Muscle layer of colon (tissue), 2 donors: Measurements from ENCODE around the gene RPP21.

Experiments used
- H3K27ac ChIP-seq: one replicate; pipeline ENCODE4 v1.7.0; 2013; ENCODE audit warnings: low read depth, mild to moderate bottlenecking, low read length, moderate library complexity
- H3K27me3 ChIP-seq, 2 donors: one replicate each; pipeline ENCODE4 v1.7.0; 2013; ENCODE audit warnings: low read length in 2 of 2, mild to moderate bottlenecking in 2 of 2; ENCODE audit not compliant: insufficient read depth in 2 of 2, control insufficient read depth in 1 of 2
- H3K36me3 ChIP-seq: one replicate; pipeline ENCODE4 v1.7.0; 2013; ENCODE audit warnings: mild to moderate bottlenecking, low read length; ENCODE audit not compliant: insufficient read depth
- H3K4me1 ChIP-seq: one replicate; pipeline ENCODE4 v1.7.0; 2013; ENCODE audit warnings: mild to moderate bottlenecking, low read length; ENCODE audit not compliant: insufficient read depth
- H3K4me3 ChIP-seq, 2 donors: one replicate each; pipeline ENCODE4 v1.7.0; 2013; ENCODE audit warnings: low read length in 2 of 2, low read depth in 1 of 2, mild to moderate bottlenecking in 1 of 2, moderate library complexity in 1 of 2
- H3K9ac ChIP-seq: one replicate; pipeline ENCODE4 v1.7.0; 2013; ENCODE audit warnings: low read length
- H3K9me3 ChIP-seq: one replicate; pipeline ENCODE4 v1.7.0; 2013; ENCODE audit warnings: mild to moderate bottlenecking, low read length
- donor health status: abdominal sarcoma.
- donor health status: Adenocarcinoma of cecum.

The RPP21 gene

DNA sequence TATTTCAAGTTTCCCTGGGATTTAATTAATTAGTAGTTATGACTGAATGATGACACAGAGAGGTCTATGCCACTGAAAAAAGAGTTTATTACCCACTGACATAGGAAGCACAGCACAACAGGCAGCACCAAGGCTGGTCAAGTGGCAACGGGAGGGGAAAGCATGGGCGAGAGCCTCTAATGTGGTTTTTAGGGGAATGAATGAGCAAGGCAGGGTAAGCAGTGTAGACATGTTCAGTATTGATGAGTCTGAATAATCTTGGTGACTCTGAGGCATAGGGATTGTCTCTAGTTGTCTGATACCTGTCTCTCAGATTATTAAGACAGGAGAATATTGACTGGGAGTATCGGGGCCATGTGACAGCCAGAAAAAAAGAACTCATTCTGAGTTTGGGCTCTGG is 46.3 kb downstream of the RPP21 start:
- Histone ChIP-seq H3K4me1 (no peaks in the 10 kb centered on the region), H3K9me3 (no peaks in the 10 kb centered on the region), H3K36me3 (no peaks in the 10 kb centered on the region), H3K27ac (no peak overlapping the region), H3K27me3 (peaks cover 2 to 7% of the 10 kb centered on the region in 2 donors), H3K9ac (no peak overlapping the region), H3K4me3 (no peak overlapping the region)

DNA sequence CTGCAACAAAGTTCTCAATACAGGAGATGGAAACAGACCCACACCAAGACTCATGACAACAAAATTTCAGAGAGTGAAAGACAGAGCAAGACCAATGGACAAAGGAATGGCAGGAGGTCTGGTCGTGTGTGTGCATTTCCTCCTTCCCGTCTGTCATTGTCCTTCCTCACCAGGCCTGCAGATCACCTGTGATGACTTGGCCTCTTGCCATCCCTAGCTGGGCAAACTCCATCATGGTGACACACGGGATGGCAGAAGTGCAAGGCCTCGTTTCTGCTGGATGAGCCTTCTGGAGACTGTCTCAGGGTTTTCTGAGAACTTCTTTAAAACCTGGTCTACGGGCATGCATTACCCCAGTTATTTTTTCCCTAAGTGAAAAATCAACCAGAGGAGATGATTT is 49.2 kb downstream of the RPP21 start:
- H3K27ac ChIP-seq: no peak overlapping the region
- H3K27me3 ChIP-seq: peaks cover 6 to 7% of the 10 kb centered on the region in 2 donors
- H3K9me3 ChIP-seq: no peaks in the 10 kb centered on the region
- H3K36me3 ChIP-seq: no peaks in the 10 kb centered on the region
- H3K4me1 ChIP-seq: peaks cover 5% of the 10 kb centered on the region
- H3K9ac ChIP-seq: no peak overlapping the region
- no peak overlapping the region for H3K4me3 ChIP-seq
